Measurements from ENCODE around the gene BICDL2.

- TF ChIP-seq SIN3A (IDR thresholded peaks at IDR 0.05; ENCODE audit: borderline replicate concordance, insufficient read depth, low read length): no peak
- TF ChIP-seq POLR2AphosphoS5 (IDR thresholded peaks at IDR 0.05; ENCODE audit: low read depth, low read length): no peak
- TF ChIP-seq, protein P1, sequence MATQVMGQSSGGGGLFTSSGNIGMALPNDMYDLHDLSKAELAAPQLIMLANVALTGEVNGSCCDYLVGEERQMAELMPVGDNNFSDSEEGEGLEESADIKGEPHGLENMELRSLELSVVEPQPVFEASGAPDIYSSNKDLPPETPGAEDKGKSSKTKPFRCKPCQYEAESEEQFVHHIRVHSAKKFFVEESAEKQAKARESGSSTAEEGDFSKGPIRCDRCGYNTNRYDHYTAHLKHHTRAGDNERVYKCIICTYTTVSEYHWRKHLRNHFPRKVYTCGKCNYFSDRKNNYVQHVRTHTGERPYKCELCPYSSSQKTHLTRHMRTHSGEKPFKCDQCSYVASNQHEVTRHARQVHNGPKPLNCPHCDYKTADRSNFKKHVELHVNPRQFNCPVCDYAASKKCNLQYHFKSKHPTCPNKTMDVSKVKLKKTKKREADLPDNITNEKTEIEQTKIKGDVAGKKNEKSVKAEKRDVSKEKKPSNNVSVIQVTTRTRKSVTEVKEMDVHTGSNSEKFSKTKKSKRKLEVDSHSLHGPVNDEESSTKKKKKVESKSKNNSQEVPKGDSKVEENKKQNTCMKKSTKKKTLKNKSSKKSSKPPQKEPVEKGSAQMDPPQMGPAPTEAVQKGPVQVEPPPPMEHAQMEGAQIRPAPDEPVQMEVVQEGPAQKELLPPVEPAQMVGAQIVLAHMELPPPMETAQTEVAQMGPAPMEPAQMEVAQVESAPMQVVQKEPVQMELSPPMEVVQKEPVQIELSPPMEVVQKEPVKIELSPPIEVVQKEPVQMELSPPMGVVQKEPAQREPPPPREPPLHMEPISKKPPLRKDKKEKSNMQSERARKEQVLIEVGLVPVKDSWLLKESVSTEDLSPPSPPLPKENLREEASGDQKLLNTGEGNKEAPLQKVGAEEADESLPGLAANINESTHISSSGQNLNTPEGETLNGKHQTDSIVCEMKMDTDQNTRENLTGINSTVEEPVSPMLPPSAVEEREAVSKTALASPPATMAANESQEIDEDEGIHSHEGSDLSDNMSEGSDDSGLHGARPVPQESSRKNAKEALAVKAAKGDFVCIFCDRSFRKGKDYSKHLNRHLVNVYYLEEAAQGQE (IDR thresholded peaks at IDR 0.05; ENCODE audit: insufficient read depth in 1 of 2, low read depth in 2 of 2, low read length in 2 of 2): no peak
- TF ChIP-seq FOXP2 (optimal IDR thresholded peaks at IDR 0.05; ENCODE audit: borderline replicate concordance, extremely low read depth, extremely low read length, insufficient read depth): no peak
Observed at GRCh38 chr16:3050487-3050886, 13.7 kb upstream of the BICDL2 start.

Measured in PFSK-1 (cell line).